ENCODE measurements around the gene ASF1B.

Gene ASF1B

DNA sequence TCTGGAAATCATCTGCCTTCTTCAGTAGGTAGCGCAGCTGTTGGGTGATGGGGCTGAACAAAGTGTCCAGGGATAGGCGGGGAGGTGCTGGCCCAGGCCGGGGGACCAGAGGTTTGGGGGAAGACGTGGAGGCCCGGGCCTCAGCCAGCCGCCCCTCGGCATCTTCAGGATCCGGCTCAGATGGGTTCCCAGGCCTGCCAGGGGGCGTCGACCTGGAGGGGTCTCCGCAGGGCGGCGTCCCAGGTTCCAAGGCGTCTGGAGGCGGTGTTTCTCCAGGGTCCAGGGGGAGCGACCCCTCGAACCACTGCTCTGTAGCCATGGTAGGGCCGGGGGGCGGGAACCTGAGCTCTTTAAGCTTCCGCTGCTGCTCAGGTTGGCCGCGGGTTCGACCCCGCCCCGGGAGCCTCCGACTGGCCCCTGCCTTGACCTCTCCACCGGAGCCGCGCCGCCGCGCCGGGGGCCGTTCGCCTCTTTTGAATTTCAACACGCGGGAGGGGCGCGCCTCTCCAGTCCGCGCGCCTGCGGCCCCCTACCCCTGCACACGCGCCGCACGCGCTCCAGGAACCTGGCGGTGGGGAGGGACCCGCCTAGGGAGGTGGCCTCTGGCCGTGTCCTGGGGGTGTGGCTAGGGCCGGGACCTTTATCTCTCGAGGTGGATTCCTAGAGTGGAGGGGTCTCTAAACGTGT, 50.9 kb downstream of the ASF1B start, which contains the start of gene C19orf67:
Gene C19orf67, minus strand, starts transcription at position 475 of the 687 bp plus-strand sequence. Its CDS starts 156 bp downstream, at position 319.
- no peak within 1 kb of the TSS for H3K4me3 ChIP-seq (ENCODE audit: low read length)
- TF ChIP-seq, protein P1, sequence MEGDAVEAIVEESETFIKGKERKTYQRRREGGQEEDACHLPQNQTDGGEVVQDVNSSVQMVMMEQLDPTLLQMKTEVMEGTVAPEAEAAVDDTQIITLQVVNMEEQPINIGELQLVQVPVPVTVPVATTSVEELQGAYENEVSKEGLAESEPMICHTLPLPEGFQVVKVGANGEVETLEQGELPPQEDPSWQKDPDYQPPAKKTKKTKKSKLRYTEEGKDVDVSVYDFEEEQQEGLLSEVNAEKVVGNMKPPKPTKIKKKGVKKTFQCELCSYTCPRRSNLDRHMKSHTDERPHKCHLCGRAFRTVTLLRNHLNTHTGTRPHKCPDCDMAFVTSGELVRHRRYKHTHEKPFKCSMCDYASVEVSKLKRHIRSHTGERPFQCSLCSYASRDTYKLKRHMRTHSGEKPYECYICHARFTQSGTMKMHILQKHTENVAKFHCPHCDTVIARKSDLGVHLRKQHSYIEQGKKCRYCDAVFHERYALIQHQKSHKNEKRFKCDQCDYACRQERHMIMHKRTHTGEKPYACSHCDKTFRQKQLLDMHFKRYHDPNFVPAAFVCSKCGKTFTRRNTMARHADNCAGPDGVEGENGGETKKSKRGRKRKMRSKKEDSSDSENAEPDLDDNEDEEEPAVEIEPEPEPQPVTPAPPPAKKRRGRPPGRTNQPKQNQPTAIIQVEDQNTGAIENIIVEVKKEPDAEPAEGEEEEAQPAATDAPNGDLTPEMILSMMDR (conservative IDR thresholded peaks at IDR 0.05; ENCODE audit: low read depth, low read length) = no peak

DNA sequence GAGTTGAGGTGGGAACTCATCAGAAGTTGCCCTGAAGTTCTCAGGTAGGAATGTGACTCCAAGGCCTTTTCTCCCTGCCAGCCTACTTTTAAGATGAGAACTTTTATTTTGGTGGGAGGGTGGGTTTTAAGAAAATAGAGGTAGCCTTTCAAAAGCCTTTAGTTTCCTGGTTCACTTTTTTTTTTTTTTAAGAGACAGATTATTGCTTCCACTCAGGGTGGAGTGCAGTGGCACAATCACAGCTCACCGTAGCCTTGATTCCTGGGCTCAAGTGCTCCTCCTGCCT, 53.8 kb downstream of the ASF1B start:
- no peak for DNase-seq (ENCODE audit: low read depth)
- TF ChIP-seq, protein P1 (conservative IDR thresholded peaks at IDR 0.05; ENCODE audit: low read depth, low read length) = no peak
- H3K4me3 ChIP-seq (ENCODE audit: low read length) = no peak overlapping the region

More for the DNA sequence above, 50.9 kb downstream of the ASF1B start, which contains the start of gene C19orf67:
- DNase-seq (ENCODE audit: low read depth) = no peak

DNA sequence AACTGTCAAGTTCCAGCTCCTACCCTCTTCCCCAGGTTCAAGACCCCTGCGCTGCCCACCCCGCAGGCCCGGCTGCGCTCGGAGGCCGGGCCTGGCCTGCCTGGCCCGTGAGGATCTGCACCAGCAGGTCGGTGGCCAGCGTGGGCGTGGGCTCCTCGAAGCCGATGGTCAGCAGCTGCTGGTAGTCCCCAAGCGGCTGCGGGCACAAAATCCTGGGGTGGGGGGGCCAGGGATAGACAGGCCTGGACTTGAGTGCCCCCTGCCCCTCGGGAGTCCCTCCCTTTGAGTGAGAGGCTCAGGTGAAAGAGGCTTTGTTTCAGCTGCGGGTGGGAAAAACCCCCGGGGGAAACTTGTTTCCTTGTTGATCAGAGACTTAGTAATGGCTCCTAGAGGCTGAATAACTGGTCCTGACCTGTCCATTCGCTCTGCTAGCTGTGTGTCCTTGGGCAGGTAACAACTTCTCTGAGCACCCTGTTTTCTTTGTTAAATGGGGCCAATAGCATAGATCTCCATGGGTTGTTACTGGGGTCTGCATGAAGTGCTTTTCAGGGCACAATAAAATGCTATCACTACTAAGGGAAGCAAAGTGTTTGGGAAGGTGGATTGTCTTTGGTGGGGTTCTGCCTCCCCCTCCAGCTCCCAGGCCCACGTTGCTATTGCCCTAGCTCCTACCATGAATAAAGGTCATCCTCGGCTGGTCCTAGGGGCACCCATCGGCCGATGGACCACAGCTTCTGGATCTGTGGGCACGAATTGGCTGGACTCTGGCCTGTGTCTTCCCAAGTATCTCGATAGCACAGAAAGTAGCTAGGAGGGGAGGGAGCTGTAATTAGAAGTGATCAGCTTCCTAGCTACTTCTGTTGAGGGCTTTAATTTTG, 54.4 kb downstream of the ASF1B start:
- TF ChIP-seq, protein P1 (conservative IDR thresholded peaks at IDR 0.05; ENCODE audit: low read depth, low read length) = no peak
- no peak for DNase-seq (ENCODE audit: low read depth)
- H3K4me3 ChIP-seq (ENCODE audit: low read length) = peak overlapping the region; percentile 63

DNA sequence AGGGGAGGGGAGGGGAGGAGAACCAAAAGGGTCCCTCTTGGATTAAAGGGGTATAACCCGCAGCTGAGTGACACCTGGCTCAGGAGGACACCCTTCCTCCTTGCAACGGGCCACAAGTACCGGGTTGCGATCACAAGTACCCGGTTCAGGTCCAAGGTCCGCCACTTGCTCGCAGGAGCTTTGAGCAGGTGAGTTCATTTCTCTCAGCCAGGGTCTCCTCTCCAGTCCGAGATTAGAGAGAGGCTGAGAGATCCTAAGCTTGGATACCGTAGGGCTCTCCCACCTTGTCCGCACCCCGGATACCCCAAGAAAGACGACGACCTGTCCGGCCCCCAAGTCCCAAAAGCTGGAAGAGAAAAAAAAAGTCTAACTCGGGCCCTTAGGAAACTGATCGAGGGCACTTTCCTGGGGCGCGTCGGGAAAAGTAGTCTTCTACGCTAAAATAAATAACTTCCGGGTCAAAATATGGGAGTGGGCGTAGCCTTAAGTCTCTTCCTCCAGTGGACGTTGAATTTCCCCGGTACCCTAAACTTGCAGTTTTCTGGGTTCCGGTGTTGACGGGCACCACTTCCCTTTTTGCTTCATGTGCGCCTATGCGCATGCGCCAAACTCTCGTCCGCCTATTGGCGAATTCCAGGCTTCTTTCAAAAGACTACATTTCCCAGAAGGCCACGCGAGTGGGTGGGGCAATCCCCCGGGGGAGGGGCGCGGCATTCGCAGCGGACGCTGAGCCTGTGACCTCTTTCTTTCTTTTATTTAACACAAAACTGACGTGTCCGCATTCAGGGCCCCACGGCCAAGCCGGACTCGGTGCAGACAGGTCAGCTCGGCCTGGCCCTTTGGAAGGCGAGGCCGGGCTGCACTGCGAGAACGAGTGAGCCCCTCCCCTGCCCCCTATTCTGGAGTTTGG, 55.2 kb downstream of the ASF1B start:
- H3K4me3 ChIP-seq (ENCODE audit: low read length) = peak overlapping the region; percentile 85
- TF ChIP-seq, protein P1 (conservative IDR thresholded peaks at IDR 0.05; ENCODE audit: low read depth, low read length) = no peak
- peak; percentile 96 for DNase-seq (ENCODE audit: low read depth)

DNA sequence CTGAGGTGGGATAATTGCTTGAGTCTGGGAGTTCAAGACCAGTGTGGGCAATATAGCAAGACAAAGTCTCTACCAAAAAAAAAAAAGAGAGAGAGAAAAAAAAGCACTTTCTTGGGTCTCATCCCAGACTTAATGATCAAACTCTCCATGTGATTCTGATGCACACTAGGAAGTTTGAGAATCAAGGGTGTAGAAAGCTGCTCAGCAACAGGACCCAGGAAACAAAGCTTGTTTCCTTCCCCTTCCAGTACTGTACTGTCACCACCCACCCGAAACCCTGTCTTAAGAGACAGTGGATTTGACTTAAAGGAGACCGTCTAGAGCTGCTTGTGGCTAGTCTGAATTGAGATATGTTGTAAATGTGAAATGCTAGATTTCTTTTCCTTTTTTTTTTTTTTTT, 58.0 kb downstream of the ASF1B start:
- no peak for DNase-seq (ENCODE audit: low read depth)
- TF ChIP-seq, protein P1 (conservative IDR thresholded peaks at IDR 0.05; ENCODE audit: low read depth, low read length) = no peak
- no peak overlapping the region for H3K4me3 ChIP-seq (ENCODE audit: low read length)

DNA sequence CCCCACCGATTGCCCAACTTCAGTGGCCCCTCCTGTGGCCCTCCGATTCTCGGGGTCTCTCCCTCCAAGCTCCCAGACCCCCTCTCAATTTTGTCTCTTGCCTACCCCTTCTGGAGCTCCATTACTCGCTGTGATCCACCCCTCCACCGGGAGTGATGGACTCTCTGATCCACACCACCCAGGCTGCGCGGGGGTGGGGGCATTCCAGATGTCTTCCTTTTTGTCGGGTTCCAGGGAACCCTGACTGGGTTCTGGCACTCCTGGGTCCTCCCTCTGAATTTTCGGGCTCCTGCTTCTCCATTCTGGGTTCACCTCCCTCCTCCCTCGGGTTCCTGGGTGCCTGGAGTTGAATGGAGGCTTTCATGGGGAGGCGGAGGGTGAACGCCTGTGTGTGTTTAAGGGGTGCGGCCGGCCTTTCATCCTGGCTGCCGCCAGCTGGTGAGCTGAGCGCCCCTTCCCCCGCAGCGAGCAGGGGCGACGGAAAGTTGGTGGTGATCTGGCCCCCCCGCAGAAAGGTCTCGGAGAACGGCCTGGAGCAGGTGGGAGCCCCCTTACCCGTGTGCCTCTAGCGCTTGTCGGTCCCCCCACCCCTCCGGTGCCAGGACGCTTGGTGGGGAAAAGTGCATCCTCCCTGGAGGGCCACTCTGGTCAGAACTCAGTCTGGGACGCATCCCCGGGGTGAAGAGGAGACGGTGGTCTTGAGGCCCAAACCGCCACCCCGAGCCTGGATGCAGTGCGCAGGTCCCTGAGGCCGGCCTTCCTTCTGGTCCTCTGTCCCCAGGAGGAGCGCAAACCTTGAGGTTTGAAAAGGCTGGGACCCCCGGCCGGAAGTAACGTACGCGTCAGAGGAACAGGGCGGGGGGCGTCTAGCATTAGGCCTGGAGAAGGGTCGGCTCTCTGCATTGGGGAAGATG, 62.2 kb downstream of the ASF1B start:
- DNase-seq (ENCODE audit: low read depth) = no peak
- peak overlapping the region; percentile 70 for H3K4me3 ChIP-seq (ENCODE audit: low read length)
- TF ChIP-seq, protein P1 (conservative IDR thresholded peaks at IDR 0.05; ENCODE audit: low read depth, low read length) = no peak

Measured in retinal pigment epithelial cell (primary cell).